ACC112 (cell line): ENCODE results near the gene SMYD2.
A peak's percentile ranks its signal among the peaks of the same experiment; 100 is the strongest.

Experiments used
- H2AFZ ChIP-seq: fragments of 200-600 bp; sonication (generic); one replicate; pipeline ENCODE4 v1.6.0; 2017; ENCODE audit warnings: antibody characterized with exemption, low read length; ENCODE audit not compliant: unreplicated experiment
- H3K27ac ChIP-seq: fragments of 200-600 bp; sonication (generic); 2 replicates; pipeline ENCODE4 v1.5.1; 2014; ENCODE audit warnings: low read depth, mild to moderate bottlenecking, antibody characterized with exemption, low read length, moderate library complexity
- H3K27me3 ChIP-seq: fragments of 200-600 bp; sonication (generic); 2 replicates; pipeline ENCODE4 v1.6.1; 2014; ENCODE audit warnings: mild to moderate bottlenecking, antibody characterized with exemption, low read length, moderate library complexity, mixed read lengths; ENCODE audit not compliant: insufficient read depth
- H3K36me3 ChIP-seq: fragments of 200-600 bp; sonication (generic); 2 replicates; pipeline ENCODE4 v1.6.1; 2016; ENCODE audit warnings: mild to moderate bottlenecking, antibody characterized with exemption, low read length, moderate library complexity, mixed read lengths; ENCODE audit not compliant: insufficient read depth
- H3K4me1 ChIP-seq: fragments of 200-600 bp; sonication (generic); one replicate; pipeline ENCODE4 v1.6.1; 2016; ENCODE audit warnings: low read length, mixed read lengths; ENCODE audit not compliant: insufficient read depth, unreplicated experiment, control insufficient read depth
- H3K4me3 ChIP-seq: fragments of 200-600 bp; sonication (generic); 2 replicates; pipeline ENCODE4 v1.5.1; 2014; ENCODE audit warnings: mild to moderate bottlenecking, low read depth, low read length
- H3K79me2 ChIP-seq: fragments of 200-600 bp; sonication (generic); one replicate; pipeline ENCODE4 v1.6.0; 2016; ENCODE audit warnings: low read length; ENCODE audit not compliant: control insufficient read depth, unreplicated experiment, insufficient read depth

The SMYD2 gene

DNA sequence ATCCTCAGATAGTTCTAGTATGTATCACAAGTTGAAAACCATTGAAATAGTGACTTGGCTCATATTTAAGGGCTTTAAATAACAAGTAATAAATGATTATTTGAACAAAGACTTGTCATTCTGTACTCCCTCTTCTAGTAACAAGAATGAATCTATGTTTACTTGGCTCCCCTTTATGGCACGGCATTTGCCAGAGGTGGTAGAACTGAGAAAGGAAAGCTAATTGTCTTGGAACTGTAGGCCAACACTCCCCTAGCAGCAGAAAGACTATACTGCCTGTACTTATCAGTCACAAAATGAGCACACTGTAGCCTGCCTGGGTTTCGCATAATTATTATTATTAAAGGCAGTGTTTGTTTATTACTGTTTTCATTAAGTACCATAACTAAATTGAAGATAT is 29.6 kb upstream of the SMYD2 start:
- no peak overlapping the region for H3K27ac ChIP-seq
- no peak overlapping the region for H3K4me3 ChIP-seq
- no peaks in the 10 kb centered on the region for H3K79me2 ChIP-seq
- no peaks in the 10 kb centered on the region for H3K27me3 ChIP-seq
- H2AFZ ChIP-seq = no peak overlapping the region
- H3K36me3 ChIP-seq = no peaks in the 10 kb centered on the region
- H3K4me1 ChIP-seq = peaks cover 15% of the 10 kb centered on the region

- no peaks in the 10 kb centered on the region for H3K36me3 ChIP-seq
- H3K27me3 ChIP-seq = no peaks in the 10 kb centered on the region
- H3K27ac ChIP-seq = no peak overlapping the region
- H3K4me1 ChIP-seq = peaks cover 11% of the 10 kb centered on the region
- H2AFZ ChIP-seq = no peak overlapping the region
- no peak overlapping the region for H3K4me3 ChIP-seq
- H3K79me2 ChIP-seq = no peaks in the 10 kb centered on the region
Observed at GRCh38 chr1:214255509-214255908, 25.4 kb upstream of the SMYD2 start.

DNA sequence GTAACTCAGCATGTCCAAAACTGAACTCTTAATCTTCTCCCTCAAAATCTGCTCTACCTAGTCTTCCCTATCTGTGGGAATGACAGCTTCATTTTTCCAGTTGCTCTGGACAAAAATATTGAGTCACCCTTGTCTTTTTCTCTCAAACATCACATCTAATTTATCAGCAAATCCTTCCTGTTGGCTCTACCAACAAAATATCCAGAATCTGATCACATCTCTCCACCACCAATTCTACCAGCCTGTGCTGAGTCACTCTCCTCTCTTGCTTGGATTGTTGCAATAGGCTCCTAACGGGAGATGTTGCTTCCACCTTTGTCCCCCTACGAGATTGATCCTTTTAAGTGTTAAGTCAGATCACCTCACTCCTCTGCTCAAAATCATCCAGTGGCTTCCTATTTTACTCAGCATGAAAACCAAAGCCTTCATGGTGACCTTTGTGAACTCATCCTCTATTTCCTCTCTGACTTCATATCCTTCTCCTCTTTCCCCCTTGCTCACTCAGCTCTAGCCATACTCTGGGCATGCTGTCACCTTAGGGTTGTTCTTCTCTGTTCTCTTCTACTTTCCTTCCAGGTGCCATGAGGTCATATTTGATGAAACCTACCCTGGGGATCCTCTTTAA is 21.5 kb upstream of the SMYD2 start:
- Histone ChIP-seq H2AFZ (peak overlapping the region; percentile 16), H3K27ac (peak overlapping the region; percentile 37), H3K36me3 (no peaks in the 10 kb centered on the region), H3K4me1 (peaks cover 24% of the 10 kb centered on the region), H3K4me3 (no peak overlapping the region), H3K27me3 (no peaks in the 10 kb centered on the region), H3K79me2 (no peaks in the 10 kb centered on the region)

DNA sequence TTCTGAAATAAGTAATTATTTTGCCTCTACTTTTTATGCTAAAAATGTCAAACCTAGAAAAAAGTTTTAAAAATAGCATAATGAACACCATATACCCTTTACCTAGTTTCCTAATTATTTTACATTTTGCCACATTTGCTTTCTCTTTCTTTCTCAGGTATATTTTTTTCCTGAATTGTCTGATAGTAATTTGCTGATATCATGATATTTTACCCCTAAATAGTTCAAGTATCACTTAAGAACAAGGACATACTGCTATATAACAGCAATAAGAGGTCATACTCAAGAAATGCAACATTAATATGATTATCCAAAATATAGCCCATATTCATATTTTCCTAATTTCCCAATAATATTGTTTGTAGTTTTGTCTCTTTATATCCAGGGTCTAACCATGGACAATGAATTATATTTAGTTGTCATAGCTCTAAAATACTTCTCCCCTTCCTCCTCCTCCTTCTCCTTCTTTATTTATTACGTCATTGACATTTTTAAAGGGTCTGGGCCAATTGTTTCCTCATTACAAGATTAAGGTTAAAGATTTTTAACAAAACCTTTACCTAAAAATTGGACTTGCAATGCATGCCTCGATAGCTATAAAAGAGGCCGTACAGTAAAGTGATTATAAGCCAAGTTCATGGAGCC is 20.3 kb upstream of the SMYD2 start:
- H3K79me2 ChIP-seq = no peaks in the 10 kb centered on the region
- no peaks in the 10 kb centered on the region for H3K27me3 ChIP-seq
- no peak overlapping the region for H3K4me3 ChIP-seq
- no peak overlapping the region for H2AFZ ChIP-seq
- no peaks in the 10 kb centered on the region for H3K36me3 ChIP-seq
- no peak overlapping the region for H3K27ac ChIP-seq
- H3K4me1 ChIP-seq = peaks cover 24% of the 10 kb centered on the region

GRCh38 chr1:214261206-214262123 is 19.5 kb upstream of the SMYD2 start:
- no peaks in the 10 kb centered on the region for H3K27me3 ChIP-seq
- H3K4me1 ChIP-seq = peaks cover 24% of the 10 kb centered on the region
- peak overlapping the region; percentile 39; the same call in 1 of the 2 replicates for H3K4me3 ChIP-seq
- no peak overlapping the region for H3K27ac ChIP-seq
- H2AFZ ChIP-seq = peak overlapping the region; percentile 75
- H3K36me3 ChIP-seq = no peaks in the 10 kb centered on the region
- no peaks in the 10 kb centered on the region for H3K79me2 ChIP-seq

DNA sequence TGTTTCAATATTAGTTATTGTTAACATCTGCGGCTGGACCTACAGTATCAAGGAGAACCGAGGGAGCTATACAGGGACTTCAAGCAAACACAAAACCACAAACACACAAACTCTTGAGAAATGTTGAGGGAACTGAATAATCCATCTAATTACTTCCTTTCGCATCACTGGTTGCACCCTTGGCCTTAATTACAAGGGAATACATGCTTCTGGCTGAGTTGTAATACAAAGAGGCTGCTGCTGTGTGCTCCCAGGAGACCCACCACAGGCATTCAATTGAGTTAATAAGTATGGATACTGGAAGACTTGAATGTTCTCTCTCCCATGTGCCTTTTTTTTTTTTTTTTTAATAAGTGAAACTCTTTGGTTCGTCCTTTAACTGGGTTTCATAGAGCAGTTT is 16.8 kb upstream of the SMYD2 start:
- H3K4me3 ChIP-seq = no peak overlapping the region
- H2AFZ ChIP-seq = no peak overlapping the region
- H3K27me3 ChIP-seq = no peaks in the 10 kb centered on the region
- H3K4me1 ChIP-seq = peaks cover 22% of the 10 kb centered on the region
- H3K36me3 ChIP-seq = no peaks in the 10 kb centered on the region
- H3K79me2 ChIP-seq = no peaks in the 10 kb centered on the region
- H3K27ac ChIP-seq = no peak overlapping the region

DNA sequence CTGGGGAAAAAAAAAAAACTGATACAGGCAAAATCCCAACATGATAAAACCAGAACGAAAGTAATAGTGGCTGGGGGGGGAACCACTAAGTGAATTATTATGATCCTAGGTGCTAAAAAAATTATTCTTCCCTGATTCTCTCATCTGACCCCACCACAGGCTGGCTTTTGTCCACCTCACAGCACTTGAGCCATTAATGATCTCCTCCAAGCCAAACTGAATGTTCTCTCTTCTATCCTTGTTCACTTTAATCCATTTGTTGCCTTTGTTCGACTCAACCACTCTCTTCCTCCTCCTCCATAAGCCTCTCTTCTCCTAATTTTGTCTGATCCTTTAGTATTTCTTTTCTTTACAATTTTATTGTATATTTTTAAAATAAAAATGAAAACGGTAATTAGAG is 16.0 kb upstream of the SMYD2 start:
- Histone ChIP-seq H3K79me2 (no peaks in the 10 kb centered on the region), H3K36me3 (no peaks in the 10 kb centered on the region), H2AFZ (no peak overlapping the region), H3K4me1 (peaks cover 14% of the 10 kb centered on the region), H3K27ac (no peak overlapping the region), H3K4me3 (no peak overlapping the region), H3K27me3 (no peaks in the 10 kb centered on the region)

DNA sequence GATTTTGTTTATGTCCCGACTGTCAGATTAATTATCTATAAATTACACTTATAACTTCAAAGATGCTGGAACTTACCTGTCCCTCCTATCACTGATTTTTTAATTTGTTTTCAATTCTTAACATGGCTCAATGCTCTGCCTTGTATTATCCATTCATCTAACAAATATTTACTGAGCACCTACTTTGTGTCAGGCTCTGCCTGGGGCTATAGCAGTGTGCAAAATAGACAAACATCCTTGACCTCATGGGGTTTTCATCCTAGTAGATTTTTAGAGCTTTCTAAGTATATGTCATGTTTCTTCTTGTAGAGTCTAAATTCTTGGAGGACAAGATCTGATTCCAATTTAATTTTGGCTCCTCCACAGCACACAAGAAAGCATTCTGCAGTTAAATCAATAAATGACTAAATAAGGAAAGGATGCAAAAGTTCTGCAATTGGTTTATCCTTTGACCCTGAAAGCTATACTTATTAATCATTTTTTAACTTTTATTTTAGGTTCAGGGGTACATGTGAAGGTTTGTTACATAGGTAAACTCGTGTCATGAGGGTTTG is 10.8 kb upstream of the SMYD2 start:
- peaks cover 3% of the 10 kb centered on the region for H3K4me1 ChIP-seq
- no peaks in the 10 kb centered on the region for H3K36me3 ChIP-seq
- H3K27ac ChIP-seq = no peak overlapping the region
- no peaks in the 10 kb centered on the region for H3K79me2 ChIP-seq
- no peak overlapping the region for H3K4me3 ChIP-seq
- no peak overlapping the region for H2AFZ ChIP-seq
- H3K27me3 ChIP-seq = no peaks in the 10 kb centered on the region

DNA sequence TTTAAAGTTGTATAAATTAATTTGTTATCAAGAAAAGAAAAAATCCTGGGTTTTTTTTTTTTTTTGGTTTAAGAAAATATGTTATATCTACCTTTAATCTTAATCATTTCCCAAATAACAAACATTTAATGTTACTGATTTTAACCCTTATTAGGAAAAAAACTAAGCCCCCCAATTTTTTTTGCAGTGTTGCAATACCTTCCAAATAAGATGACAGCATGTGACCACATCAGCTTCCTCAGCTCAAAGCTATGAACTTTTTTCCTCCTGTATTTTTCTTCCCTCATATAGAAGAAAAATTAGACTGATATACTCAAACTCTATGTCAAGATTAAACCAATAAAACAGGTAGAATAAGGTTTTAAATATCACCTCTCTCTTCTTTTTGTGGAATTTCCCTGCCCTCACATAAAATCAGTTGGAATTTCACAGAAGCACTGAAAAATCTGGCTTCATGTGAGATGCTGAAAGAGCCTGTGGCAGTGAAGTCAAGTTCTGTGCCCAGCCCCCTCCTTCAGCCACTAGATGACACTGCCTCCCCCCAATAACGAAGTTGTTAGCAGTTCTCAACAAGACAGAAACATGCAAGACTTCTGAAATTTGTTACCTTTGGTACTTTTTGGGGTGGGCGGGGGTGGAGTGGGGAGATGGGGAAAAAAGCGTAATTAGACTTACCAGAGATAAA is 9.6 kb upstream of the SMYD2 start:
- Histone ChIP-seq H3K27ac (no peak overlapping the region), H3K4me1 (peaks cover 3% of the 10 kb centered on the region), H3K36me3 (no peaks in the 10 kb centered on the region), H3K27me3 (no peaks in the 10 kb centered on the region), H3K79me2 (no peaks in the 10 kb centered on the region), H2AFZ (peak overlapping the region; percentile 47), H3K4me3 (no peak overlapping the region)

DNA sequence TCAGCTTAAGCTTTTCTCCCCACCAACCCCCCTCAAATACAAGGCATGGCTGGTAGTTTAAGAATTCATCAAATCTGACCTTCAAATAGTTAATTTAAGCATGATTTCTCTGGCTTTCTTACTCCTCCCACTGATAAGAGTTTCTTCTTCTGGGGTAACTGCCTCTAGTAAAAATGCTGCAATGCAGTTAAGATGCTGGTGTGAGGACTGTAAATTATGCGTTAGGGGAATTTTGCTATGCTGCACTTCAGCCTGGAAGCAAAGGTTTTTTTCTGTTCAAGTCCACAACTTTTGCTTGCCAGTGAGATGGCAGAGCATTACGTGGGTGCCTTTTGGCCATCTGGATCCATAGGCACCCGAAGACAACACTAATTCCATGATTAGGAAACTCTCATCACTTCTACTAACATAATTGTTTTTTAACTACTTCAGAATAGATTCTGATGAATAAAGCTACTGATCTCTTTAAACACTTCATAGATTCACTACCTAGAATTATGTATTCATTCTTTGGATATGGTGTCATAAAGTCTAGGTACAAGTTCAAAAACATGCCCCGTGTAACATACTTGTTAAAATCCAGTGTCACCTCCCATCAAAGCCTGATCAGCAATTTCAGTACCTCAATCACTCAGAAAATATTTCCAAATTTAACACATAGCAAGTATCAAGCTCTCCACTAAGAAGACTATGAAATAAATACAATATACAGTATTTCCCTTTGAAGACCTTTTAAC is 8.8 kb upstream of the SMYD2 start:
- Histone ChIP-seq H3K4me1 (peaks cover 3% of the 10 kb centered on the region), H3K79me2 (no peaks in the 10 kb centered on the region), H3K36me3 (no peaks in the 10 kb centered on the region), H2AFZ (peak overlapping the region; percentile 47), H3K27me3 (no peaks in the 10 kb centered on the region), H3K27ac (no peak overlapping the region), H3K4me3 (no peak overlapping the region)
